Astrocyte of the cerebellum (primary cell): Measurements from ENCODE around the gene B3GALT6.

Experiments used
- DNase-seq: peaks from one replicate; pipeline ENCODE4 v3.0.0-alpha.2; 2011; ENCODE audit warnings: low read depth
- H3K4me3 ChIP-seq: 2 replicates; pipeline ENCODE4 v1.5.1; 2011; ENCODE audit warnings: mild to moderate bottlenecking, low read depth, low read length, moderate library complexity
- in situ Hi-C: cut with HindIII; loops from 2 replicates; pipeline ENCODE4 v1.10.0; 2017; ENCODE audit warnings: low sequenced_read_pairs
- TF ChIP-seq, protein P1 (sequence below): IDR thresholded peaks from 2 replicates; pipeline ENCODE4 v1.5.1; 2012; ENCODE audit warnings: low read length, low read depth, moderate library complexity, mild to moderate bottlenecking; ENCODE audit errors: missing control alignments

The B3GALT6 gene

DNA sequence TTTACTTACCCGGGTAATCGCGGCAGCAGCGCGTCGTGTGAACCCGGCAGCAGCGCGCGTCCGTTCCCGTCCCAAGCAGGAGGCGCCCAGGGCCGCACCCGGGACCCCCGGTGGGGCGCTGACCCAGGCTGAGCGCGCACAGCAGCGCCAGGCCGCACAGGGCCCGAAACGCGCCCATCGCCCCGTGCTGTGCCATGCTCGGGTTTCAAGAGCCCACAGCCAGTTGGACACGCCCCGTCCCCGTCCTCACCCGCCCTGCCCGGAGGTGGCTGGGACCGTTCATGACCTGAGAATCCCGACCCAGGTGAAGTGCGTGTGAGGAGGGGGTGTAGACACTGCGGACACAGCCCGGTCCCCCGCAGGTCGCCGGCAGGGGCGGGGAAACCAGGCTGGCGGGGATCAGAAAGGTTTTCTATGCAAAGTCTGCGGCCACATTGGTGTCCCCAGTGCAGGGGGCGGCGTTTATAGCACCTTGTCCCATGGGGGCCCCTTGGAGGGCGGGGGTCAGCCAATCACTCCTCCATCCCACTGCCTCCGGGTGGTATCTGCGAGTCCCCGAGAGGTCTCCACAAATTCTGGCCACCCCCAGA lies 25.6 kb upstream of the B3GALT6 start, which contains the start of gene TNFRSF18:
Gene TNFRSF18 (minus strand): TSS at position 217 of the 590 bp plus-strand sequence. CDS start 21 bp downstream, at position 196.
- no peak for DNase-seq
- TF ChIP-seq, protein P1, sequence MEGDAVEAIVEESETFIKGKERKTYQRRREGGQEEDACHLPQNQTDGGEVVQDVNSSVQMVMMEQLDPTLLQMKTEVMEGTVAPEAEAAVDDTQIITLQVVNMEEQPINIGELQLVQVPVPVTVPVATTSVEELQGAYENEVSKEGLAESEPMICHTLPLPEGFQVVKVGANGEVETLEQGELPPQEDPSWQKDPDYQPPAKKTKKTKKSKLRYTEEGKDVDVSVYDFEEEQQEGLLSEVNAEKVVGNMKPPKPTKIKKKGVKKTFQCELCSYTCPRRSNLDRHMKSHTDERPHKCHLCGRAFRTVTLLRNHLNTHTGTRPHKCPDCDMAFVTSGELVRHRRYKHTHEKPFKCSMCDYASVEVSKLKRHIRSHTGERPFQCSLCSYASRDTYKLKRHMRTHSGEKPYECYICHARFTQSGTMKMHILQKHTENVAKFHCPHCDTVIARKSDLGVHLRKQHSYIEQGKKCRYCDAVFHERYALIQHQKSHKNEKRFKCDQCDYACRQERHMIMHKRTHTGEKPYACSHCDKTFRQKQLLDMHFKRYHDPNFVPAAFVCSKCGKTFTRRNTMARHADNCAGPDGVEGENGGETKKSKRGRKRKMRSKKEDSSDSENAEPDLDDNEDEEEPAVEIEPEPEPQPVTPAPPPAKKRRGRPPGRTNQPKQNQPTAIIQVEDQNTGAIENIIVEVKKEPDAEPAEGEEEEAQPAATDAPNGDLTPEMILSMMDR = no peak
- in situ Hi-C loops = no loop called here
- peak within 1 kb of the TSS; percentile 10 for H3K4me3 ChIP-seq

DNA sequence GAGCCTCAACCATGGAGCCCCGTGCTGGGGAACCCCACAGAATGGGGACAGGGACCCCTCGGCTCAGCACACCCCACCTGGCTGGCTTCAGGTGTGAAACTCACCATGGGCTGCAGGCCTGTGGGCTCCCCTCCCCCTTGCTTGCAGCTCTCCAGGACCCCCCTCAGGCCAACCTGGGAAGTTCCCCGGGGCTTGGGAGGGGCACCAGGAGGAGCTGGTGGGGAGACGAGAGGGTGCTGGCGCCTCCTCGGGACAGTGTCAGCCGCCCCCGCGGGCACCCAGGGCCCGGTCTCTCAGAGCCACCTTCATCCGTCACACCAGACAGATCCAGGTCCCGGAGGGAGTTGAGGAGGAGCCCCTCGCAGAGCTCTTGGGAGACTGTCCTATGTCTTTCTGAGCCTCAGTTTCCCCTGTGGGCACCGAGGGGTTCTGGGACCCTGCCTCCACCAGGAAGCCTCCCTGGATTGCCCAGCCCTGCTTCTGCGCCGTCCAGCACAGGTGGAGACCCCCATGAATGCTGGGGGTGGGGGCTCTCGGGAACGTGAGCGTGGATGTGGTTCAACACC lies 25.0 kb upstream of the B3GALT6 start:
- H3K4me3 ChIP-seq = no peak overlapping the region
- in situ Hi-C loops = no loop called here
- DNase-seq = no peak

DNA sequence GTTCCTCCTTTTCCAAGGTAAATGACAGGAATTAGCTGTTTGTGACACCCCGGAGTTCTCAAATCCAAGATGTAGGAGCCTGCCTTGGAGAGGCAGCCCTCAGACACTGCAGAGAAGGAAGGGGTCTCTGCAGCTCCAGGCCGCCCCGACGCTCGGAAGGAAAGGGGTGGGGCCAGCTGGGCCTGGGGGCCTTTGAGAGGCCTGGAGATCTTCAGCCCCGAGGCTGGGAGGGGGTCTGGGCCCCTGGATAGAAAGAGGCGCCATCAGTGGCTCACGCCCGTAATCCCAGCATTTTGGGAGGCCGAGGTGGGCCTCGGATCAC lies 24.5 kb upstream of the B3GALT6 start:
- in situ Hi-C loops = no loop called here
- TF ChIP-seq, protein P1 = no peak
- H3K4me3 ChIP-seq = no peak overlapping the region
- DNase-seq = no peak

More for the DNA sequence above, 25.0 kb upstream of the B3GALT6 start:
- TF ChIP-seq, protein P1 = no peak

DNA sequence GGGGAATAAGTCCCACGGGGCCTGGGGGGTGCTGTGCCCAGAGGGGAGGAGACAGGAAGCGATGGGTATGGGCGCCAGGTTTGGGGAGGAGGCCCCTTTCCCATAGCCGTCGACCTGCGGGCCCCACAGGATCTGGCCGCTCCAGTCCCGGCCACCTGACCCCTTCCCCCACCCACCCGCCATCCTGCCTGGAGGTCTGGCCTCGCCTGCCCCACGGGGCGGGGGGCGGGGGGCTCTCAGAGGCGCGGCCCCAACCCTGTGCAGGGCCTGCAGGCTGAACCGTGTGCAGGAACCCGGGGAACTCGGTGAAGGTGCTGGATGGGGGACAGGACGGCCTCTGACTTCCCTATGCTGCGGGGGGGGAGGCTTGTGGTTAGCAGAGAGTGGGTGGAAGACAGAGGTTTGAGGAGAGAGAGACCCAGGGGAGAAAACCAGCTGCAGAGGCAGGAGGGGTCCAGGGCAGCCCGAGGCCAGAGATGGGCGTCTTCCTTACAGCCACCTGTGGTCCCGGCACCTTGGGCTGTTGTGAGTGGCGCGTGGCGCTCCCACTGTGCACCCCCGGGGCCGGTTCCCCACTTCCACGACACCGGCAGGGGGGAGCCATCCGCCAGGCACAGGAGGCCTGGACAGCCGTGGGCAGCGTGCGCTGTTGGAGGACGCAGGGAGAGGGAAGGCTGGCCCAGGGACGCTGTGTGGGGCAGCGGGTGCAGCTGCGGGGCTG lies 23.2 kb upstream of the B3GALT6 start:
- no peak overlapping the region for H3K4me3 ChIP-seq
- DNase-seq = no peak
- in situ Hi-C loops = no loop called here
- TF ChIP-seq, protein P1 = no peak

DNA sequence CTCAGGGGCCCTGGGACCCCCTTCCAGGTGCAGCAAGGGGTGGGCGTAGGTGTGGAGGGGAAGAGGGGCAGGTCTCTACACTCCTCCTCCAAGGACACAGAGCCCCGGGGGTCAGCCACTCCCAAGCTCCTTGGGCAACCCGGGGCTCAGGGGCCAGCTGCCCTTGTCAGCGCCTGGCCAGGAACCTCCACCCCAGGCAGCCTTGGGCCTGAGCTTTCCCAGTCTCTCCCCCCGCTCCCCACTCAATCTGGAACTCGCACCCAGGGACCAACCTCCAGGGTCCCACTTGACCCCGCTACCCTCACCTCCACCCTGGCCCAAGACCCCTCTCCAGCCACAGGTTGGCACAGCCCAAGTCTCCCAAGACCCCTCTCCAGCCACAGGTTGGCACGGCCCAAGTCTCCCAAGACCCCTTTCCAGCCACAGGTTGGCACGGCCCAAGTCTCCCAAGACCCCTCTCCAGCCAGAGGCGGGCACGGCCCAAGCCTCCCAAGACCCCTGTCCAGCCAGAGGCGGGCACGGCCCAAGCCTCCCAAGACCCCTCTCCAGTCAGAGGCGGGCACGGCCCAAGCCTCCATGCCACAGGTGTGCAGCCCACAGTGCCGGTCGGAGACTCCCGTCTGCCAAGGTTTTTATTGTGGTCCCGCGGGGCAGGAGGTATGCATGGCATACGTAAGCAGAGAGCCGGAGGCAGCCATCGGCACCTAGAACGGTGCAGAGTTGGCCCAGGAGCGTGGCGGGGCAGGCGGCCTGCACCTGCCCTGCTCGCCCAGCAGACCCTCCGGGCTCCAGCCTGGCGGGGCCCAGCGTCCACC lies 21.1 kb upstream of the B3GALT6 start:
- in situ Hi-C loops = no loop called here
- TF ChIP-seq, protein P1 = no peak
- no peak for DNase-seq
- no peak overlapping the region for H3K4me3 ChIP-seq

DNA sequence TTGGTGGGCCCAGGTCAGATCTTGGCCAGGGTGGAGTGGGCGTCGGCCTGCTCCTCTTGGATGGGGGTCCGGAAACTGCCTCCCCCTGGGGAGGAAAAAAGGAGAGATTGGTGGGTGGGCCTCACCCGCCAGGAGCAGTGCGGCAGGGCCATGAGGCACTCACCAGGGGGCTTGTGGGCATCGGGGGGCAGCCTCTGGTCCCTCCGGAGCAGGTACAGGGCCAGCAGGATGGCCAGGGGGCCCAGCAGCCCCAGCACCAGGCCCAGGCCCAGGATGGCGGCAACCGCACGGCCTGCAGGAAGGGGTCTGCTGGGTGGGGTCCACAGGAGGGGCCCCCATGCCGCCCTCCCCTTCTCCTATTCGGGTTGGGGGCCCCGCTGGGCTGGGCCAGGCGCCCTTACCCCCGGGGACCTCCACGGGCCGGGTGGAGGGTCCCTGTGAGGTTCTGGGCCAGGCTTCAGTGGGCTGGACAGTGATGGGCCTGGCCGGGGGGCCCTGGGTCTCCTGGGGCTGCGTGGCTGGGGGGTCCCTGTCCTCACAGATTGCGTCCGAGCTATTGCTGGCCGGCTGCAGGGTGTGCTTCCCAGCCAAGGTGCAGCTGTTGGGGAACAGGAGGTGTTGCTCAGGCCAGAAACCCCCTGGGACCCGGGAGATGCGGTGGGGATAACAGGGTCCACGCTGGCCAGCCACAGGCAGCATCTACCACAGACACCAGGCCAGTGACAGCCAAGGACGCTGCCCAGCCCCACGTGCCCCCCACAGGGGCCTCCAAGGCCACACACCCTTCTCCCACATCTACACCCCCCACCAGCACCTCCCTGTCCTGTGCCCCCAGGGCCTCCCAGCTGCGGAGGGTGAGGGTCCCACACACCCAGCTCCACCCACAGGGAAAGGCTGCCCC lies 20.2 kb upstream of the B3GALT6 start:
- no peak overlapping the region for H3K4me3 ChIP-seq
- TF ChIP-seq, protein P1 = no peak
- DNase-seq = no peak
- in situ Hi-C loops = no loop called here
